OCI-M1 (cell line): Measurements from ENCODE around the gene ARHGEF17.

Experiments used
- DNase-seq: peaks from one replicate; lab custom pipeline; 2025; lab: John Stamatoyannopoulos, UW

ARHGEF17 gene

DNA sequence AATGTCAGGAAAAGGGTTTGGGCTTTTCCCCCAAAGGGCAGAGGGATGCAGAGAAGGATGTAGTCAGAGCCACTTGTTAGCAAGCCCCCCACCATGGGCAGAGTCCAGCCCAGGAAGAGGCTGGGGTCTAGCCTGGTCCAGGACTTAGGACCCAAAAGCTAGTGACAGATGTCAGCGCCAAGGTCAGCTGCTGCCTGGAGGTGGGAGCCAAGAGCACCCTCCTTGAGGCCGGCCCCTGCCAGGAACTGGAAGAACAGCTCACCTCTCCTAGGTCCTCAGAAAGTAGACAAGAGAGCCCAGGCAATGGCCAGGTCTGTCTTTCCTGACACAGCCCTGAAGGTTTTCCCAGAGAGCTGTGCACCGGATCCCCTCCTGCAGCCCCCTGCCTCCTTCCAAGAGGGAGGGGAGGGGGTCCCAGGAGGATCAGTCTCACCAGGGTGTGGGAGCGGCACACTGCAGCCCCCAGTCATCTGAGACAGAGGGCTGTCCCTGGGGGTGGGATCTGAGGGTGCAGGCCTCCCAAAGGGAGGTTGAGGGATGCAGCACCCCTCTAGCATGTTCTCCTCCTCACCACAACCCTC is 14.6 kb upstream of the ARHGEF17 start:
- no peak for DNase-seq

DNA sequence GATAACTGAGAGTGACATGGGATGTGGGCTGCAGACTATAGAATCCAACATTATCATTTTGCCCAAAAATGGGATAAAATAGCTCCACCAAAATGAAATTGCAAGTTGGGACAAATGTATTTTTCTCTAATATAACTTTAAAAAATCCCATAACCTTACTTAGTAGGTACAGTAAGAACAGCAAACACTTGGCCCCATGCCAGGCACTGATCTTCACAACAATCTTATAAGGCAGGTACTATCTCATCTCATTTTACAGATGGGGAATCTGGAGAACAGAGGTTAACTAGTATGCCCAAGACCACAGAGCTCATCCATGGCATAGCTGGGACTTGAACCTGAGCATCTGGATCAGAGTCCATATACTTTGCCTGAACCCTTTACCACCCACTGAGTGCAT is 13.5 kb upstream of the ARHGEF17 start:
- DNase-seq: no peak

DNA sequence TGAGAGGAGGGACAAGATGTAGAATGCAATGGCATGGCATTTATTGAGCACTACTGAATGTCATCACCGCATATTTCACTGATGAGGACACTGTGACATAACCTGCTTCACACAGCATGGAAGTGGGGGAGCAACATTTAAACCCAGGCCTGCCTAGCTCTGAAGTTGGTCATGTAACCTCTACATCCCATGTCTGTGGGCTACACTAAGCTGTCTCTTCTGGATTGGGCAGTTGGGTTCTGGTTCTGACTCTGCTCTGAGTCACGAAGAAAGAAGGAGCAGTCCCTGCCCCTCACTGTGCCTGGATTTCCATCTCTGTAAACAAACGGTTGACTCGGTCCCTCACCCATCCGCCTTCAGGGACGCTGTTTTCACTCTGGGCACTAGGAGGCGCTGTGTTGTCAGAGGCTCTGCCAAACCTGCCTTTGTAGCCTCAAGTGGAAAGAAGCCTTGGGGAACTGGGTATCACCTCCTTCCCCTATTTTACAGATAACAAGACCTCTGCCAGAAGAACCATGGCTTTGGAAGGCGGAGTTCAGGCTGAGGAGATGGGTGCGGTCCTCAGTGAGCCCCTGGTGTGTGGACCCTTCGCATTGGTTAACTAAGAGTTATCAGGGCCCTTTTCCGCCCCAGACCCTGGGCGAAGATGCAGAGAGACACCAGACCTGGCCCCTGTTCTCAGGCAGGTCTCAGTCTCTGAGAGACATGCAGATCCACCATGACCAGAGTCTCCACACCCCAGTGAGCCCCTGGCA is 12.7 kb upstream of the ARHGEF17 start:
- DNase-seq: peak; percentile 98

DNA sequence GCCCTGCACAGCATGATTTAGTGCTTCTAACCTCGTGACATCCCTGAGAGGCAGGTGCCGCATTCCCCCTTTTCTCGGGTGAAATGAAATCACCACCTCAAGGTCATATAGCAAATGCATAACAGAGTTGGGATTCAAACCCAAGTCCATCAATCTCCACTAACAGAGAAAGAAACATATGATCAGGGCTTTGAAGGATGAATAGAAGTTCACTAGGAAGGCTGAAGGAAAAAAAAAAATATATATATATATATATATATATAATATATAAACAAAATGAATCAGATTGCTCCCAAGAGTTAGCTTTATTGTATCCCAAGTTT is 12.1 kb upstream of the ARHGEF17 start:
- DNase-seq: no peak

DNA sequence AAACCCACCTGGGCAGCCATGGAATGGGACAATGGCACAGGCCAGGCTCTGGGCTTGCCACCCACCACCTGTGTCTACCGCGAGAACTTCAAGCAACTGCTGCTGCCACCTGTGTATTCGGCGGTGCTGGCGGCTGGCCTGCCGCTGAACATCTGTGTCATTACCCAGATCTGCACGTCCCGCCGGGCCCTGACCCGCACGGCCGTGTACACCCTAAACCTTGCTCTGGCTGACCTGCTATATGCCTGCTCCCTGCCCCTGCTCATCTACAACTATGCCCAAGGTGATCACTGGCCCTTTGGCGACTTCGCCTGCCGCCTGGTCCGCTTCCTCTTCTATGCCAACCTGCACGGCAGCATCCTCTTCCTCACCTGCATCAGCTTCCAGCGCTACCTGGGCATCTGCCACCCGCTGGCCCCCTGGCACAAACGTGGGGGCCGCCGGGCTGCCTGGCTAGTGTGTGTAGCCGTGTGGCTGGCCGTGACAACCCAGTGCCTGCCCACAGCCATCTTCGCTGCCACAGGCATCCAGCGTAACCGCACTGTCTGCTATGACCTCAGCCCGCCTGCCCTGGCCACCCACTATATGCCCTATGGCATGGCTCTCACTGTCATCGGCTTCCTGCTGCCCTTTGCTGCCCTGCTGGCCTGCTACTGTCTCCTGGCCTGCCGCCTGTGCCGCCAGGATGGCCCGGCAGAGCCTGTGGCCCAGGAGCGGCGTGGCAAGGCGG is 11.4 kb upstream of the ARHGEF17 start:
- no peak for DNase-seq

DNA sequence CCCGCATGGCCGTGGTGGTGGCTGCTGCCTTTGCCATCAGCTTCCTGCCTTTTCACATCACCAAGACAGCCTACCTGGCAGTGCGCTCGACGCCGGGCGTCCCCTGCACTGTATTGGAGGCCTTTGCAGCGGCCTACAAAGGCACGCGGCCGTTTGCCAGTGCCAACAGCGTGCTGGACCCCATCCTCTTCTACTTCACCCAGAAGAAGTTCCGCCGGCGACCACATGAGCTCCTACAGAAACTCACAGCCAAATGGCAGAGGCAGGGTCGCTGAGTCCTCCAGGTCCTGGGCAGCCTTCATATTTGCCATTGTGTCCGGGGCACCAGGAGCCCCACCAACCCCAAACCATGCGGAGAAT is 10.9 kb upstream of the ARHGEF17 start:
- DNase-seq: no peak

DNA sequence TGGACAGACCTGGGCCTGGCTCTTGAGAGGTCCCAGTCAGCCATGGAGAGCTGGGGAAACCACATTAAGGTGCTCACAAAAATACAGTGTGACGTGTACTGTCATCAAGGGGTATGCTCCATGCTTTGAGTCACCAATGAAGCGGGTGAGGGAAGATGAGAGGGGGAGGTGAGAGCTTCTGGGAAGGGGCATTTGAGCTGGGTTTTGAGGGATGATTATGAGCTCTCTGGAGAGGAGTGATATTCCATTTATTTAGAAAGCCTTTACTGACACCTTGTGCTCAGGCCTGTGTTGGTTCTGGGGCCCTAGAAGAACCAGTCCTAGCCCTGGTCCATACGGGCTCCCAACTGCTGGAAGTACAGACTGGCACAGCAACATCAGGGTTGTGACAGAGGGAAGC is 10.4 kb upstream of the ARHGEF17 start:
- DNase-seq: no peak

DNA sequence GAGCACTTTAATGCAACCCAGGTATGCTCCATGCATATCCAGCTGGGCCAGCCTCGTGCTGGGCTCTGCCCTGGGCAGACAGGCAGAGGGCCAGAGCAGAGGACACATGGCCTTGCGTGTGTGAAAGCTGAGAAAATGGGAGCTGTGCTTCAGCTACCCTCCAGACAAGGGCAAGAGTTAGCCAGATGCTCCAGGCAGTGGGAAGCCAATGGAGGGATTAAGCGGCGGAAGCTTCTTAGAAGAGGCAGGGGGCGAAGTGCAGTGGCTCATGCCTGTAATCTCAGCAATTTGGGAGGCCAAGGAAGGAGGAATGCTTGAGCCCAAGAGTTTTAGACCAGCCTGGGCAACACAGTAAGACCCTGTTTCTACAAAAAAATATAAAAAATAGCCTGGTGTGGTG is 9.8 kb upstream of the ARHGEF17 start:
- no peak for DNase-seq

DNA sequence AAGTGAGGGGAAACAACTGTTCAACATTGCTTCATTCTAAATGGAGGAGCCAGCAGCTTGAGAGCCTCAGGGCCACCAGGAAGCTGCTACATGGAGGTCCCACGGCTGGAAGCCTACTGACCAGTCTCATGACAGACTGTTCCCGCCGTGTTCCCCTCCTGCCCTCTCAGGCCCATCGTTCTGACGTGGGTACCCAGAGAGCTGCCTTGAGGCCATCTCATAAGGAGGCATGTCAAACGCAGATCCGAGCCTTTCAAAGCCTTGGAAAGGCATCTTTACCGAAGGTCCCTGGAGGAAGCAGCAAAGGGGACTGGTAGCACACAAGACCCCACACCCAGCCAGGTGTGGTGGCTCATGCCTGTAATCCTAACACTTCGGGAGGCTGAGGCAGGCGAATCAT is 8.3 kb upstream of the ARHGEF17 start:
- DNase-seq: no peak

DNA sequence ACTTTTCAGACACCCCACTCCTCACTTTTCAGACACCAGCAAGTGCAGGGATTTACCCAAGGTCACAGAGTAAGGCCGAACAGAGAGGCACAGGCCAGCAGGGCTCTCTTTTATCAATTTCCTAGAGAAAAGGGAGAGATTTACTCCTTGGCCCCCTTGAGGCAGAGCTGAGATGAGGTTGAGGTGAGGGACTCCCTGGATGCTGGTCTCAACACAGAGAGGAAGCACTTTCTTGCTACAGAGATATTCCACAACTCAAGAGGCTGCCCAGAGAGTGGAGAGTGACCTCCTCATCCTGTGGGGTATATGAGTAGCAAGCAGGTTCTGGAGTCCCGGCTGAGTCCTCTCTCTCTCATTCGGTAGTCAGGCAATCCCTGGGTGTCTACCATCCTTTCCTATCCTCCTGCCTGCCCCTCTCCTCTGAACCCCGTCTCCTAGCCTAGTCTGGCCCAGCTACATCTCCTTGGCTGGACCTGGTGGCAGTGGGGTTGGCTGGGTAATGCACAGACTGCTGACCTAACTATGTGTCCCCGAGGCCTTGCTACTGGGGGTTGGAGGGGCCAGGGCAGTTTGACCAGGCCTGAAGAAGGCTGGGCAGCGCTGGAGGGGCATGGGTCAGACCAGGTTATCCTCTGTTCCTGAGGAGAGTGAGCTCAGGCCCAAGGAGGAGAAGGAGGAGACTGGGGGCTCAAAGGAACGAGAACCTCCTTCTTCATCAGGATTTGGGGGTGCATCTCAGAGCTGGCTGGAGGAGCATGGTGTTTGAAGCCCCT is 1.8 kb upstream of the ARHGEF17 start:
- peak; percentile 67 for DNase-seq

DNA sequence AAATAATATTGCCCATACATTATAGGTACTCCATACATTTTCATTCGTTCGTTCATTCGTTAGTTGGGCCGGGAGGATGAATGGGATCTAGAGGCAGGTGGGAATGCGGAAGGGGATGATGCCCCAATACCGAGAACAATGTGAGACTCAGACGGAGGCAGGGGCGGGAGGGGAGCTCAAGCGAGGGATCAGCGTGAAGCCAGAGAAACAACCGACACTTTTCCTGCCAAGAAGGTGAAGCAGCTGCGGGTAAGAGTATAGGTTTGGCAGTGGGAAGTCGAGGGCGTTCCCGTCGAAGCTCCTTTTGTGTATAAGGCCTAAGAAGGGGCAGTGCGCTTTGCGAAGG is 1.1 kb upstream of the ARHGEF17 start:
- DNase-seq: no peak

DNA sequence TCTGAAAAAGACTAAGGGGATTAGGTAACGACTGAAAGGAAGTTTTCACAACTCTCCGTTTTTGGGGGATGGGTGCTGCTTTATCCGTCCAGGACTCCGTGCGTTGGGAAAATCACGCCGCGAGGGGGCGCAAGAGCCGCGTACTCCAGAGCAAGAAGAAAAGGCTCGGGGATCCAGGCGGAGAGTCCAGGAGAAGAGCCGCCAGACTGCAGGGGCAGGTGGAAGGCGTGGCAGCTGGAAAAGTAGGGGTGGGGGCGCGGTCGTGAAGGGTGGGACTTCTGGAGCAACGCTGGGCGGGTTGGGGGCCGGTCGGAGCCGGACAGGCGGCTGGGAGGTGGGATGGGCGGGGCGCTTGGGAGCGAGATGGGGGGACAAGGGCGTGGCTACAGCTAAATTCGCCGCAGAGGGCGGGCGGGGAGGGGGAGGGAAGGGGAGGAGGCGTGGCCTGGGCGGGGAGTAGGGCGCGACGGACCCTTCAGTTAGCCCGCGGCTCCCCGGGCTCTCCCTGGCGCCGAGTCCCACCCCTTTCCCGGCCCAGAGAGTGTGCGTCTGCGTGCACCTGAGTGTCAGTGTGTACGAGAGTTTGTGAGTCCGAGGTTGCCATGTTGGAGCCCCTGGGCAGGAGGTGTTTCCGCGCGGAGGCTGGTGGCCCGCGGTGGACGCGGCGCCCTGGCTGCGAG is 613 bp upstream of the ARHGEF17 start:
- DNase-seq: peak; percentile 100

DNA sequence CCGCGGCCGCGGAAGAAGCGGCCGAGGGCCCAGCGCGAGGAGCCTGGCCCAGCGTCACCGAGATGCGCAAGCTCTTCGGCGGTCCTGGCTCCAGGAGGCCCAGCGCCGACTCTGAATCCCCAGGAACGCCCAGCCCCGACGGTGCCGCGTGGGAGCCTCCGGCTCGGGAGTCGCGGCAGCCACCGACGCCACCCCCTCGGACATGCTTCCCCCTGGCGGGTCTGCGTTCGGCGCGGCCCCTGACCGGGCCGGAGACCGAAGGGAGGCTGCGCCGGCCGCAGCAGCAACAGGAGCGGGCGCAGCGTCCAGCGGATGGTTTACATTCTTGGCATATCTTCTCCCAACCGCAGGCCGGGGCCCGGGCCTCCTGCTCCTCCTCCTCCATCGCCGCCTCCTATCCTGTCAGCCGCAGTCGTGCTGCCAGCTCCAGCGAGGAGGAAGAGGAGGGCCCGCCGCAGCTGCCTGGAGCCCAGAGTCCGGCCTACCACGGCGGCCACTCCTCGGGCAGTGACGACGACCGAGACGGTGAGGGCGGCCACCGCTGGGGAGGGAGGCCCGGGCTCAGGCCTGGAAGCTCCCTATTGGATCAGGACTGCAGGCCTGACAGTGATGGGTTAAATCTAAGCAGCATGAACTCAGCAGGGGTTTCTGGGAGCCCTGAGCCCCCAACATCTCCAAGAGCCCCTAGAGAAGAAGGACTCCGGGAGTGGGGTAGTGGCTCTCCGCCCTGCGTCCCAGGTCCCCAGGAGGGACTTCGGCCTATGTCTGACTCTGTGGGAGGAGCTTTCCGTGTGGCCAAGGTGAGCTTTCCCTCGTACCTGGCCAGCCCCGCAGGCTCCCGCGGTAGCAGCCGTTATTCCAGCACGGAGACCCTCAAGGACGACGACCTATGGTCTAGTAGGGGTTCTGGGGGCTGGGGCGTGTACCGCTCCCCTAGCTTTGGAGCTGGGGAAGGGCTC is 1.2 kb downstream of the ARHGEF17 start:
- peak; percentile 88 for DNase-seq

DNA sequence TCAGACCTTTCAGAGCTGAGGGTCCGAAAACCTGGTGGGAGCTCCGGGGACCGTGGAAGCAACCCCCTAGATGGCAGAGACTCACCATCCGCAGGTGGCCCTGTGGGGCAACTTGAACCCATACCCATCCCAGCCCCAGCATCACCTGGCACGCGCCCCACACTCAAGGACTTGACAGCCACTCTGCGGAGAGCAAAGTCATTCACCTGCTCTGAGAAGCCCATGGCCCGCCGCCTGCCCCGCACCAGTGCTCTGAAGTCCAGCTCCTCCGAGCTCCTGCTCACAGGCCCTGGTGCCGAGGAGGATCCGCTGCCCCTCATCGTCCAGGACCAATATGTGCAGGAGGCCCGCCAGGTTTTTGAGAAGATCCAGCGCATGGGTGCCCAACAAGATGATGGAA is 2.0 kb downstream of the ARHGEF17 start:
- DNase-seq: no peak

DNA sequence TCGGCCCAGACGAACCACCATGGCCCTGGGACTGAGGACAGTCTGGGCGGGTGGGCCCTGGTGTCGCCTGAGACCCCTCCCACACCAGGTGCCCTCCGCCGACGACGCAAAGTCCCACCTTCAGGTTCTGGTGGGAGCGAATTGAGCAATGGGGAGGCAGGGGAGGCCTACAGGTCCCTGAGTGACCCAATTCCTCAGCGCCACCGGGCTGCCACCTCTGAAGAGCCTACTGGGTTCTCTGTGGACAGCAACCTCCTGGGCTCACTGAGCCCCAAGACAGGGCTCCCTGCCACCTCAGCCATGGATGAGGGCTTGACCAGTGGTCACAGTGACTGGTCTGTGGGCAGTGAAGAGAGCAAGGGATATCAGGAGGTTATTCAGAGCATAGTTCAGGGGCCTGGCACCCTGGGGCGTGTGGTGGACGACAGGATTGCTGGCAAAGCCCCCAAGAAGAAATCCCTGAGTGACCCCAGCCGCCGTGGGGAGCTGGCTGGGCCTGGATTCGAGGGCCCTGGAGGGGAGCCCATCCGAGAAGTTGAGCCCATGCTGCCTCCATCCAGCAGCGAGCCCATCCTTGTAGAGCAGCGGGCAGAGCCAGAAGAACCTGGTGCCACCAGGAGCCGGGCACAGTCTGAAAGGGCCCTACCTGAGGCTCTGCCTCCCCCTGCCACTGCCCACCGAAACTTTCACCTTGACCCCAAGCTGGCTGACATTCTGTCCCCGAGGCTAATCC is 2.8 kb downstream of the ARHGEF17 start:
- no peak for DNase-seq

DNA sequence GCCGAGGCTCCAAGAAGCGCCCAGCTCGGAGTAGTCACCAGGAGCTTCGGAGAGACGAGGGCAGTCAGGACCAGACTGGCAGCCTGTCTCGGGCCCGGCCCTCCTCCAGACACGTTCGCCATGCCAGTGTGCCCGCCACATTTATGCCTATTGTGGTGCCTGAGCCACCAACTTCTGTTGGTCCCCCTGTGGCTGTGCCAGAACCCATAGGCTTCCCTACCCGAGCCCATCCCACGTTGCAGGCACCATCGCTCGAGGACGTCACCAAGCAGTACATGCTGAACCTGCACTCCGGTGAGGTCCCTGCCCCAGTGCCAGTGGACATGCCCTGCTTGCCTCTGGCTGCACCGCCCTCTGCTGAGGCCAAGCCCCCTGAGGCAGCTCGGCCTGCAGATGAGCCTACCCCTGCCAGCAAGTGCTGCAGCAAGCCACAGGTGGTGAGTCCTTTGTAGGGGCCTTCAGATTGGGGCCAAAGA is 3.4 kb downstream of the ARHGEF17 start:
- DNase-seq: no peak

DNA sequence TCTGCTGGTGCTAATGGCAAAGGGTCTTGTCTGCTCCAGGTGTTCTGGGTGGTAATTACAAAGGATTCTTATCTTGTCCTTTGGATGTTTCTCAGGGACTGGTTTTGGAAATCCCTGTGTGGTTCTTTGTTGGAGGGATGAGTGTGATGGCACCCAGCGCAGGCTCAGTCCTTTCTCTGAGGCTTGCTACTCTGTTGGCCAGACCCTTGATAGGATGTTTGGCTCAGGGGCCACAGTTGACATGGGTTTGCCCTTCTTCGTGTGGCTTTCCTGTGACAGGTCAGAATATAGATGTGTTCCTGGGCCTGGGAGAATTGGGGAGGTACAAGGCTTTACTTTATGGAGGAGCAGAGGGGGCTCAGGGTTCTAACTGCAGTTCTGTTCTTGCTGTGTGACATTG is 4.0 kb downstream of the ARHGEF17 start:
- no peak for DNase-seq

DNA sequence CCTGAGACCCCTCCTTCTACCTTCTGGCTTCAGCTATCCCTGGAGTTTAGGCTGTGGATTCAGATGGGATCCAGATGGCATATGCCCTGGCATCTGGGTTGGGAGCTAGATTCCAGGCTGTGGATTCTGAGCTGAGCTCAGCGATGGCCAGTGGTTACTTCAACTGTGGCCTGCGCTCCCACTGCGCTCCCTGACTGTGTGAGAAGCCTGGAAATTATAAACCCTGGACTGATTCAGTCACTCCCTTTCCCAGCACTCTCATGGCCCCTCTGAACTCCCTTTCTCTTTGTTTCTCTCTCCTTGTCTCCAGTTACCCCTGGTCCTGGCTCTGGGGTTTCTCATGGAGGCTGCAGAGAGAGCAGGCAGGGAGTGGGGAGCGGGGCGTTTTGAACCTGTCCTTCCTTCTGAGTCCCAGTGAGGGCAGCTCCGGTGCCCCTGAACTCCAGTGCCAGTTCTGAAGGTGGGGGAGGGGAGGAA is 4.8 kb downstream of the ARHGEF17 start:
- no peak for DNase-seq

DNA sequence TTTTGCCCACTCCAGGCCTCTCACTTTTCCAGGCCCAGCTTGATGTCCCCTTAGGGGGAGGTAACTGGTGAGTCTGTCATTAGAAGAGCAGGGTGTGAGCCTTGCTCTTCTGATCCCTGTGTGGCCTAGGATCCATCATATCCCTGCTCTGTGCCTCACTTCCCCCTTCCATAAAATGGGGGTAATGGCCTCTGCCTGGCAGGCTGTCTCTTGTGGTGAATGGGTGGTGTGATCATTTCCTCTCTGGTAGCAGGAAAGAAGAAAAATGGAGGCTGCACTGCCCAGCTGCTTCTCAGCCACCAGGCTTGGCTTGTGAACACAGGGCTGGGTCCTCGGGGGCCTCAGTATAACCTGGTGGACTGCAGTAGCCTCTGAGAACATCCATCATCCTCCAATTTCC is 5.6 kb downstream of the ARHGEF17 start:
- DNase-seq: no peak
